22Rv1 (cell line): Measurements from ENCODE around the gene RASSF4.

Experiments used
- H3K27ac ChIP-seq: fragments of 450-650 bp; 2 replicates; pipeline ENCODE4 v1.5.1; 2017
- CTCF ChIP-seq: fragments of 450-650 bp; IDR thresholded peaks from 2 replicates; pipeline ENCODE4 v1.5.1; 2017; ENCODE audit warnings: mild to moderate bottlenecking
- ZFX ChIP-seq: fragments of 450-650 bp; IDR thresholded peaks from 2 replicates; pipeline ENCODE4 v1.6.1; 2017; ENCODE audit warnings: antibody characterized with exemption, borderline replicate concordance

The RASSF4 gene

GRCh38 chr10:44988957-44989585 is 29.5 kb downstream of the RASSF4 start:
- no peak overlapping the region for H3K27ac ChIP-seq

GRCh38 chr10:44989597-44990301 is 30.1 kb downstream of the RASSF4 start:
- H3K27ac ChIP-seq, result no peak overlapping the region
- TF ChIP-seq ZFX (no peak), CTCF (no peak)

More at GRCh38 chr10:44988957-44989585, 29.5 kb downstream of the RASSF4 start:
- TF ChIP-seq CTCF, result no peak
- no peak for TF ChIP-seq ZFX

GRCh38 chr10:44990302-44990655 is 30.7 kb downstream of the RASSF4 start:
- H3K27ac ChIP-seq, result no peak overlapping the region
- 0 out of 2 replicates have a peak, but pooled peaks have one; percentile 8 for TF ChIP-seq CTCF
- TF ChIP-seq ZFX, result no peak

GRCh38 chr10:44990965-44991364 is 31.4 kb downstream of the RASSF4 start:
- H3K27ac ChIP-seq, result no peak overlapping the region
- TF ChIP-seq CTCF (no peak), ZFX (no peak)

- no peak for TF ChIP-seq ZFX
- TF ChIP-seq CTCF, result no peak
- H3K27ac ChIP-seq, result no peak overlapping the region
These were observed 32.0 kb downstream of the RASSF4 start for GRCh38 chr10:44991571-44991970.

- TF ChIP-seq CTCF (no peak), ZFX (no peak)
- H3K27ac ChIP-seq, result no peak overlapping the region
These were observed 32.6 kb downstream of the RASSF4 start for GRCh38 chr10:44992070-44992731.

- TF ChIP-seq ZFX (no peak), CTCF (no peak)
These were observed 33.2 kb downstream of the RASSF4 start for GRCh38 chr10:44992732-44993225.

More at GRCh38 chr10:44992732-44993225, 33.2 kb downstream of the RASSF4 start:
- H3K27ac ChIP-seq, result no peak overlapping the region
